ENCODE results near the gene CMPK2. TPM values are rescaled to one million over a fixed set of nuclear protein-coding genes. Genes with fewer than 3 reads are reported as not detected.

Gene CMPK2
- total RNA-seq (0.26 and 0.33 TPM in 2 replicates), polyA plus RNA-seq (0.20 and 0.52 TPM in 2 replicates), polyA minus RNA-seq (ENCODE audit: low replicate concordance) (0.67 and 3.7 TPM in 2 replicates)
- polyA plus RNA-seq (2012) = 0.12 and 0.61 TPM in 2 replicates

- Histone ChIP-seq H3K4me3 (replicated peaks in 1 of 4; ENCODE audit: control extremely low read depth in 1 of 4, insufficient read depth in 1 of 4, low read depth in 3 of 4, low read length in 4 of 4) (peak within 1 kb of the TSS; percentile 43 to 62 (median 51)), H3K9ac (ENCODE audit: insufficient read depth, low read length) (peak within 1 kb of the TSS; percentile 57), H3K27ac (ENCODE audit: insufficient read depth, low read length) (no peak within 1 kb of the TSS), H2AFZ (ENCODE audit: low read length) (peak within 1 kb of the TSS; percentile 84), H3K4me1 (ENCODE audit: control insufficient read depth, extremely low read depth, insufficient read depth, low read length) (no peaks in the 10 kb centered on the region), H3K9me3 (ENCODE audit: control insufficient read depth, insufficient read depth, low read depth, low read length) (no peaks in the 10 kb centered on the region), H3K27me3 (ENCODE audit: control insufficient read depth, insufficient read depth, low read length) (peaks cover 2% of the 10 kb centered on the region), H3K36me3 (ENCODE audit: control insufficient read depth, insufficient read depth, low read length) (no peaks in the 10 kb centered on the region), H3K4me2 (ENCODE audit: extremely low read depth, insufficient read depth, low read length) (peak within 1 kb of the TSS; percentile 87), H4K20me1 (ENCODE audit: control insufficient read depth, extremely low read depth, insufficient read depth, low read length) (no peaks in the 10 kb centered on the region), H3K79me2 (ENCODE audit: control insufficient read depth, insufficient read depth, low read length) (no peaks in the 10 kb centered on the region)
- no peak for TF ChIP-seq CTCF (conservative IDR thresholded peaks at IDR 0.05 in 1 of 2, IDR thresholded peaks at IDR 0.05 in 1 of 2; ENCODE audit: low read depth in 1 of 2, low read length in 2 of 2)
- TF ChIP-seq EZH2 (IDR thresholded peaks at IDR 0.05; ENCODE audit: low read length, missing control alignments) = no peak
- DNase-seq (ENCODE audit: low read depth in 2 of 2) = peak; percentile 33 to 46
Observed at GRCh38 chr2:6865346-6866274, at the start of gene CMPK2. Gene CMPK2 (minus strand): TSS chr2:6865907. CDS start chr2:6865696, 211 bp downstream.

GRCh38 chr2:6915399-6915798 lies 49.7 kb upstream of the CMPK2 start:
- no peak overlapping the region for H3K9ac ChIP-seq (ENCODE audit: insufficient read depth, low read length)
- H3K79me2 ChIP-seq (ENCODE audit: control insufficient read depth, insufficient read depth, low read length) = no peaks in the 10 kb centered on the region
- no peaks in the 10 kb centered on the region for H4K20me1 ChIP-seq (ENCODE audit: control insufficient read depth, extremely low read depth, insufficient read depth, low read length)
- no peaks in the 10 kb centered on the region for H3K36me3 ChIP-seq (ENCODE audit: control insufficient read depth, insufficient read depth, low read length)
- no peak overlapping the region for H2AFZ ChIP-seq (ENCODE audit: low read length)
- H3K9me3 ChIP-seq (ENCODE audit: control insufficient read depth, insufficient read depth, low read depth, low read length) = no peaks in the 10 kb centered on the region
- no peak for TF ChIP-seq CTCF (conservative IDR thresholded peaks at IDR 0.05 in 1 of 2, IDR thresholded peaks at IDR 0.05 in 1 of 2; ENCODE audit: low read depth in 1 of 2, low read length in 2 of 2)
- no peak for TF ChIP-seq EZH2 (IDR thresholded peaks at IDR 0.05; ENCODE audit: low read length, missing control alignments)
- no peak overlapping the region for H3K27ac ChIP-seq (ENCODE audit: insufficient read depth, low read length)
- no peak overlapping the region for H3K4me3 ChIP-seq (replicated peaks in 1 of 4; ENCODE audit: control extremely low read depth in 1 of 4, insufficient read depth in 1 of 4, low read depth in 3 of 4, low read length in 4 of 4)
- no peaks in the 10 kb centered on the region for H3K4me1 ChIP-seq (ENCODE audit: control insufficient read depth, extremely low read depth, insufficient read depth, low read length)
- no peak for DNase-seq (ENCODE audit: low read depth in 2 of 2)
- peaks cover 3% of the 10 kb centered on the region for H3K27me3 ChIP-seq (ENCODE audit: control insufficient read depth, insufficient read depth, low read length)
- no peak overlapping the region for H3K4me2 ChIP-seq (ENCODE audit: extremely low read depth, insufficient read depth, low read length)

GRCh38 chr2:6914828-6915227 lies 49.1 kb upstream of the CMPK2 start:
- peak in 1 of 2 donors; percentile 44 for DNase-seq (ENCODE audit: low read depth in 2 of 2)
- Histone ChIP-seq H3K79me2 (ENCODE audit: control insufficient read depth, insufficient read depth, low read length) (no peaks in the 10 kb centered on the region), H2AFZ (ENCODE audit: low read length) (no peak overlapping the region), H3K4me3 (replicated peaks in 1 of 4; ENCODE audit: control extremely low read depth in 1 of 4, insufficient read depth in 1 of 4, low read depth in 3 of 4, low read length in 4 of 4) (no peak overlapping the region), H3K4me2 (ENCODE audit: extremely low read depth, insufficient read depth, low read length) (no peak overlapping the region), H3K36me3 (ENCODE audit: control insufficient read depth, insufficient read depth, low read length) (no peaks in the 10 kb centered on the region), H3K27me3 (ENCODE audit: control insufficient read depth, insufficient read depth, low read length) (peaks cover 3% of the 10 kb centered on the region), H3K9ac (ENCODE audit: insufficient read depth, low read length) (no peak overlapping the region), H3K27ac (ENCODE audit: insufficient read depth, low read length) (no peak overlapping the region), H4K20me1 (ENCODE audit: control insufficient read depth, extremely low read depth, insufficient read depth, low read length) (no peaks in the 10 kb centered on the region), H3K9me3 (ENCODE audit: control insufficient read depth, insufficient read depth, low read depth, low read length) (no peaks in the 10 kb centered on the region), H3K4me1 (ENCODE audit: control insufficient read depth, extremely low read depth, insufficient read depth, low read length) (no peaks in the 10 kb centered on the region)
- TF ChIP-seq CTCF (conservative IDR thresholded peaks at IDR 0.05 in 1 of 2, IDR thresholded peaks at IDR 0.05 in 1 of 2; ENCODE audit: low read depth in 1 of 2, low read length in 2 of 2) (no peak), EZH2 (IDR thresholded peaks at IDR 0.05; ENCODE audit: low read length, missing control alignments) (no peak)
